Right renal cortex interstitium (tissue), 3 donors: Measurements from ENCODE around the gene ATXN1. TPM values are rescaled to one million over a fixed set of nuclear protein-coding genes. Genes with fewer than 3 reads are reported as not detected.
"Not testable (repeated sequence)": the region's sequence is repeated elsewhere in the genome, so short reads cannot be mapped to it uniquely, and the experiment has no call there.

Source experiments
- DNase-seq, 3 donors: peaks; one replicate each; pipeline ENCODE4 v3.0.0-alpha.2; 2013; ENCODE audit warnings: low read depth in 3 of 3, low spot score in 2 of 3
- polyA plus RNA-seq, 3 donors: library from polyadenylated mRNA; unstranded; fragments of 120-200 nt; gene quantifications; one replicate each; pipeline ENCODE4 v1.2.1, GENCODE V29; 2013; ENCODE audit not compliant: insufficient read length in 3 of 3

Gene ATXN1
- polyA plus RNA-seq, 3 donors, result 17.5 to 19.4 (median 19.4) TPM

DNA sequence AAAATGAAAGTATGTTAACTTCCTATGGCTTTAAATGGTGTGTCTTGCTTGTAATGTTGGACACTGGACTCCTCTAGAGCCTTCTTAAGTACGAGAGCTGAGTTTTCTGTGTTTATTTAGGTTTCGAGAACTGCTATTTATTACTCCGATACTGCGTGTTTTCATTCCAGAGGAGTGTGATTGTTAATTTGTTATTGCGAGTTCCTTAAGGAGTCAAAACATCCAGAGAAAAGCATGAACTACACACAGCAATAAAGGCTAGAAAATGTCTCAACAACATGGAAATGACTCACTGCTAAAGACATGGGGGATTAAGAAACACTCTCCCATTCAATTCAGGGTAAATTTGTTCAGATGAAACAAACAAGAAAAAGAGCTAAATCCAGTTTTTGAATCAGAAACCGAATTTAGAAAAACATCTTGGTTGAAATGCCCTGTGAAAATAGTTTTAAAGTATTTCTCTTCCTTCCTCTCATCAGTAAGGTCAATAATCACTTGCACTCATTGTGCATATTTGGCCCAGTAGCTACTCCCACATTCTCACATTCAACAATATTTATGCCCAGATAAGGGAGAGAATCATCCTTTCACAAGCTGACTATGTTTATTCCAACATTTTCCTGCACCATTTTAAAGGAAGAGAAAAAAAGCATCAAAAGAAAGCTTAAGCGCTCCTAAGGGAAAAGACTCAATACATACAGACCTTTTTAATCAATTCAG lies 36.0 kb downstream of the ATXN1 start:
- no peak for DNase-seq

DNA sequence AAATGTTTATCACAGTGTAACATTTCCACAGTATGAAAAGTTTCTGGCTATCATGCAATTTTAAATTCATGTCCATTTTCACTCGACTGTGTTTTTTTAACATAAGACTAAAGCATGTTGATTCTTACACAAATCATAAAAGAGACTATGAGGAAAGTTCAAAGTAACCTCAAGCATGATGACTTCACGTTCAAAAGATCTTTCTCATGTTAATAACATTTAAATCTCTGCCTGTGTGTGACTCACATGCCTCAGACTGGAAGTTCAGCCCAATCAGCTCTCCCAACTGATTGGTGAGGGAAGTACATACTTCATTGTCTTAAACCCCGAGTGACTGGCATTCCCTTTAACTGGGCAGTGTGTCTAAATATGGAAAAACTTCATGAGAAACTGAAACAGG lies 37.4 kb downstream of the ATXN1 start:
- DNase-seq, result no peak

DNA sequence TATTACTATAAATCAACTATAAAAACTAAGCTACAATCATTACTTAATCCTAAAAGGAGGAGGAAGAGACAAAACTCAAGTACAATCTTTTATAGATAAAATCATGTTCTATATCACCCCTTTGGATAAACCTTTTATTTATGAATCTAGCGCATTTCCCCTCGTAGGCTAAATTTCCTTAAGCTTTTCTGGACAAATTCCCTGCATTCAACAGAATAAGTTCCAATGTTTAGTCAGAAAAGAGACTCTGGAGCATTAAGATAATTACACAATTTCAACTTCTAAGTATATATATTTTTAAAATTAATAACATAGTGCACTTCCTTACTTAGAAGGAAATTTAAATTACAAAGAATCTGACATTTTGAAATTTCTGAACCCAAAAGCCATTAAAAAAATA lies 37.9 kb downstream of the ATXN1 start:
- DNase-seq, result no peak

DNA sequence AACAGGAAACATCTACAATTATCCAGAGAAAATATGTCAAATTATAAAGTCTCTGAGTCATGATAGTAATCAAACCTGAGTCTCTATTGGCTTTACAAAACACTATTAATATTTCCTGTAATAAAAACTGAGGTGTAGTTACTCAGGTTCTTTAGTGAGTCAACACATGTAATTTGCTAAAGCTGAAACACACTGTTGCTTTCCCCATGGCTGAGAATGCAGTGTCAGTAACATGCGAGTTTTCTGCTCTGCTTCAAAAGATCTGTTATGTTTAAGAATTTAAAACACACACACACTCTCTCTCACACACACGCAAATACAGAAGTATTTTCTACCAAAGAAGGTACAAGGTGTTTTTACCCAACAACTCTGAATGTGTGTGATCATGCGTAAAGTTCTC lies 38.6 kb downstream of the ATXN1 start:
- no peak for DNase-seq

DNA sequence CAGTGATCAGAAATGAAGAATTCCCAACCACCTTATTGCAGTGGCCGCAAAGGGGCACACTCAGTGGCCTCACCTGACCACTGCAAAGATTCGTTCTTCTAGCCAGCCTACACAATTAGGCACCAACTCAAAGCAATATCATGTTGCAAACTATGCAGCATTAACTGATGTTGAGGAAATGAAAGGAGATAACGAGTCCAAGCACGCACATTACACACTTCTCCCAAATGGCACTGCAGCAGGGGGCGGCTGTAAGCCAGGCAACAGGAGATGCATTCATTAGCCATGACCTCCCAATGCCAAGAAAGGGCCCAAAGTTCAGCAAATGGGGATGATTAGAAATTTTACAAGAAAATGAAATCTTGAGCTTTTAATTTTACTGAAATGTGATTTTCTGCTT lies 39.3 kb downstream of the ATXN1 start:
- DNase-seq, result no peak

DNA sequence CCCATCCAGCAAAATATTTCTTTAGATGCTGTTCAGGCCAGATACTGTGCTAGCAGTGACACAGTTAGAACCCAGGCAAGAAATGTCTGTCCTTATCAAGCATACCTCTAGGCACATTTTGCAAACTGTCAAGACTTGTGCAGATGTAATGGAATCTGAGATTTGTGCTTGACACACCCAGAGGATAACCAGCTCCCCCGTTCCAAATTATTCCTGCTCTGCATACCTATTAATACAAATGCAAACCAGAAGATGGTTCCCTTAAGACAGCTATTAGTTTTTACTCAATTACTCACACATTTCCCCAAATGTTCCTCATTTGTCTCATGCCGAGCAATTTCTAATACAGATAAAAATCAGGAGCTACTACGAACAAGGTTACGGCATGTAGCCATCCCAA lies 40.4 kb downstream of the ATXN1 start:
- DNase-seq, result no peak

DNA sequence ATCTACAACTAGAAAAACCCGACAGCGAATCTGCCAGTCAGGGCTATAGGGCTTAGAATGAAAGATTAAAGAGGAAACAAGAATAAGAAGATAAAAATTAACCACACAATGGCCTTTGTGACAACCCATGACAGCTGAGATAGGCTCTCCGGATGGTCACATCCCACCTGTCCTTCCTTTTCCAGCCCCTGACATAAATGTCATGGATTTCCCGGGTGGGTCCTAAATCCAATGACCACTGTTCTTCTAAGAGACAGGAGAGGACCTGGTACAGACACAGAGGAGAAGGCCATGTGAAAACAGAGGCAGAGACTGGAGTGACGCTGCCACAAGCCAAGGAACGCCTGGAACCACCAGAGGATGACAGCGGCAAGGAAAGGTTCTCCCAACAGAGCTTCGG lies 41.8 kb downstream of the ATXN1 start:
- no peak for DNase-seq

DNA sequence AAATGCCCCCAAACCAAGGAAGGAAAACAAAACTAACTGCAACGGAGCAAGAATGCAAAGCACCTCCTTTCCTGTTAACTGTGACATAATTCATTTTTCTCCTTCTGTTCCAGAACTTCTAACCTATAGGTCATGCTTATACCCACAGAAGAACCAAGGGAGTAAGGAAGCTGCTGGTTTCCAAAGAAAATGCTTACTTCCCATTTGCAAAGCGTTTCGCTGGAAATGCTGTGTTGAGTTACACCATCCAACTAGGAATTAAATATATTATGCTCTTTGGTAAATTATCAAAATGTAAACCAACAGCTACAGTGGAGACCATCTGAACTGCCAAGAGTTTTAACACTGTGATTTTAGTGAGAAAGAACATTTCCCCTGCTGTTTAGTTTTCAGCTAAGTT lies 42.9 kb downstream of the ATXN1 start:
- no peak for DNase-seq

DNA sequence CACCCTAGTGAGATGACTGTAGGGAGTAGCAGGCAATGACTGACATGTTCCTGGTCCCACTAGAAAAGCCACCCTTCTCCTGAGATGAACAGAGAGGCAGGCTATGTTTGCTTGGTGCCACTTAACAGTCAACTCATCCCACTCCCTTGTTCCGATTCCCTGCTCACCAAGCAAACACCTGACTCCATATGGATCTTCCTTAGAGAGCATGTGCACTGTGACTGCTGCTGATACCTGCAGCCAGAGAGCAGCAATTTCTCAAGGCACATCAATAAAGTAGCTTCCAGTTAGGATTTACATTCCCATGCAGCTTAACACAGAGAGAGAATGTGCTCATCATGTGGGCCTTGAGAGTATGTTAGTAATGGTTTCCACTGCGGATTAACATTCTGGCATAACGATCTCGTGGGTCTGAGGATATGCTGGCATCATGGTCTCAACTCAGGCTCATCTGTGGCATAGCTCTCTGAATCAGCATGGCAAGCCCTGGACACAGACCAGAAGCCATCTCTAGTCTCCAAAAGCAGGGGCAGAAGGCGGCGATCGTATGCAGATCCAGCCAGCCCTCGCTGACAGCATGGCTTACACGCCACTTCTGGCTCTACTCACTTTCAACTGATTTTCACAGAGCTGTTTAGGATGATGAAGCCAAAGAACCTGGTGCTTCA lies 43.9 kb downstream of the ATXN1 start:
- DNase-seq, result no peak

DNA sequence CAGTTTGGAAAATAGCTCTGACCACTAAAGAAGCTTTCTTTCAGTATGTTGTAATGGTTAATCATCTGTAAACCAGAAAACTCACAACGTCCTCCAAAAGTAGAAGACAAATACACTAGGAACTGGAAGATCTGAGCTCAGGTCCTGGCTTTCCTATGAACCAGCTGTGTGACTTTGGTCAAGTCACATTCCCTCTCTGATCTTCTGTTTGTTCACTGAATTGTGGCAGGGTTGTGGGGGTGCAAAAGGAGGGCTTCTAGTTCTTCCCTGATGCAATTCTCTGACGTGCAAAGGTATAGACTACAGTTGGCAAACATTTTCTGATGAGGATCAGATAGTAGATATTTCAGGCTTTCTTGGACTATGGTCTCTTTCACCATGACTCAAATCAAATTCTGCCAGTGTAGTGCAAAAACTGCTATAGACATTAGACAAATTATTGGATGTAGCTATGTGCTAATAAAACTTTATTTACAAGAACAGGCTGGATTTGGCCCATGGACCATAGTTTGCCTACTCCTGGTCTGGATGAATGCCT lies 44.9 kb downstream of the ATXN1 start:
- no peak for DNase-seq

DNA sequence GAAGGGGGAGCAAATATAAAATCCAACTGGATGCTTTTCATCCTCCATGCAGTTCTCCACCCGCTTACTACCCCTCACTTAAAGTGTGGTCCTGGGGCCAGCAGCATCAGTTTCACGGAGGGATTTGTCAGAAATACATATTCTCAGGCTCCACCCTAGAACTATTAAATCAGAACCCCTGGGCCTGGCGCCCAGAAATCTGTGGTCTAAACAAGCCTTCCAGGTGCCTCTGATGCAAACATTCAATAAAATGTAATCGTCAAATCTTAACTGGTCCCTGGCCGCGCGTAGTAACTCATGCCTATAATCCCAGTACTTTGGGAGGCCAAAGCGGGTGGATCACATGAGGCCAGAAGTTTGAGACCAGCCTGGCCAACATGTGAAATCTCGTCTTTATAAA lies 47.7 kb downstream of the ATXN1 start:
- DNase-seq, result no peak

DNA sequence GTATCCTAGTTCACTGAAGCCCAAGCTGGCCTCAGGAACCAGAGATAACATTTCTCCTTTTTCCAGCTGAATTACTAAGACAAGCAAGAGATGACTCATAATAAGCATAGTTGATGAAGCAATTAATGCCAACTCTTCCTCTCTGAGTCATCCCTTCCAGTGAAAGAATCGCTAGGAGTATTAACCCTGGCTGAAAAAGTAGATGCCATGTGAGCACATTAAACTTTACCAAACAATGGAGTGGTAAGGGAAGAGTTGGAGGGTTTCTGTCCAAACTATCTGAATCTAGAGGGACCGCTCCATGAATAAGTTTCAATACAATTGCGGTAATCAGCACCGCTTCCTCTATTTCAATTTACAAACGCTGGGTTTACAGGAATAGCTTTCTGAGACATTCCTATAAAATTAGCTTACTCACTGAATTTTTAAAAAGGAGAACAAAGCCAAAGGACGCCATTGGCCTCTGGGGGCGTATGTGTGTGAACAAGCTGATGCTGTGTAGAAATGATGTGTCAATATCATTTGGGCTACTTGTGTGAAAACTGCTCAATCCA lies 48.3 kb downstream of the ATXN1 start:
- DNase-seq, result no peak

DNA sequence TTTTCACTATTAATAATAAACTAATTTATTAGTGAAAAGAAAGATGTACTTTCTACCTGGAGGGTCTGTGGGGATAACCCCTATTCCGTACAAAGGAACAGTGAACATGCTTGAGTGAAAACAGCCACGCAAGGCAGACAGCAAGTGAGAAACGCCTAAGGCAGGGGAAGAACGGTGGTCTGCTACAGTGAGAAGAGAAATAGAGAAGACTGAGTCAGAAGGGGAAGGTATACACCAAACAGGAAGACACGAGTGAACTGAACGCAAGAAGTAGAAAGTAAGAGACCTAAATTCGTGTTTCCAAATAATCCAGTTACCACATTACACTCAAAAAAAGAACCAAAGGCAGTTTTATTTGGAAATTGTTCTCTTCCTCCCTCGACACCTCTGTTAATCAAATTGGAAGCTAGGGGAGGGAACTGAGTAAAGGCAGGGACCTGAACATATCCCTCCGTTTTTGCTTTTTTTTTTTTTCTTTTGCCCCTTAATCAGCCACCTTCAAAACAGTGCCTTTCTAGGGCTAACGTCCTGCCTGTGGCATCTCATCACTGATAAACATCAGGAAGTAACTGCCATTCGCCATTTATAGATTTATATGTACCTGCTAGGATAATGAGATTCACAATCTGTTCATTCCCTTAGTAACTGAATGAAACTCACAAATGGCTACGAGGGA lies 48.9 kb downstream of the ATXN1 start:
- DNase-seq, result no peak

DNA sequence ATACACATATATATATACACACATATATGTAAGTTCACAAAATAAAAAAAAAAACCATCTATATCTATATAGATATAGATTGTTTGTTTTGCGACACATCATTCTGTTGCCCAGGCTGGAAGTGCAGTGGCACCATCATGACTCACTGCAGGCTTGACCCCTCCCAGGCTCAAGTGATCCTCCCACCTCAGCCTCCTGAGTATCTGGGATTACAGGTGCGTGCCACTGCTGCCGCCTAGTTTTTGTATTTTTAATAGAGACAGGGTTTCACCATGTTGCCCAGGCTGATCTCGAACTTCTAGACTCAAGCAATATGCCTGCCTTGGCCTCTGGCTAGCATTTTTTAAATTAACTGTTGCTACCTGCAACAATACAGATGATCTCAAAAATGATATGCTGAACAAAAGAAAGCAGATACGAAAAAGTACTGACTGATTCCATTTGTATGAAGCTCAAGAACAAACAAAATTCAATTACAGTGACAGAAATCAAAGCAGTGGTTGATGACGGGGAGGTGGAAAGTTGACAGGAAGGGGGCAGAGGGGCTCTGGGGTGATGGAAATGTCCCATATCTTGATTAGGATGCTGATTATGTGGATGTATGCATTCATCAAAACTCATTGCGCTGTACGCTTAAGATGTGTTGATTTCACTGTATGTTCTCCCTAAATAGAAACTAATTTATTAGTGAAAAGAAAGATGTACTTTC lies 49.6 kb downstream of the ATXN1 start:
- DNase-seq, result no peak

DNA sequence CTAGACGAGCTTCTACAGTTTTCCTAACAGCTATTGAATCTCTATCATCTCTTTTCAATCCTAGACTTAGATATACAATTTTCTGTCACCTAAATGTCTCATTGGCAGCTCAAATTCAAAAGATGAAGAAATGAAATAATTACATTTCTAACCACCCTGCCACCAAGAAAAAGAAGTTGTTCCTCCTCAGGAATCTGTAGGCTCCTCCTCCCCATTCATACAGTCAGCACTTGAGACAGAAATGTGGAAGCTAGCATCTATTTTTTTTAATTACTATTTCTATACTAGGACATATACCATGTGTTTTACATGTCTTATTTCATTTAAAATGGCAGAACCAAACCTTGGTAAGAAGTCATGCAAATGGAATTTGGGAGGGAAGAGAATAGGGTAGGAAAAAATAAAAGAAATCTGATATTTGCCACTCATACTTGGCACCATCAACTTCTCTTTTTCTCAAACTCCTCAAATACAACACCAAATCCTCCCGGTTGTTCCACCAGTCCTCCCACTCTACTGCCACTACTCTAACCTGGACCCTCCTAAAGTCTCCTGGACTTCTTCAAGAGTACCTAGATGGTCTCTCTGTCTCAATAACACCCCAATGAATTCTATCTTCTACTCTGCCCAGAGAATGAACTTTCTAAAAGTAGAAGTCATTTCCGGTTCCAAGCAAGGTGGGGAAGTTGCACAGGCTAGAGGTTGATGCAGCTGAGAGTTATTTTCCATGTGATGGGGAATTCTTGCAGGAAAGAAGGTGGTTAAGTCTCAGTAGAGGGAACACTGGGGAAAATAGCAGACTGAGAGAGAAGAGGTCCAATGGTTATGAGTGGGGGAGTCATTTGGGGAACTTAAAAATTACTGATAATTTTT lies 54.1 kb downstream of the ATXN1 start:
- no peak for DNase-seq

DNA sequence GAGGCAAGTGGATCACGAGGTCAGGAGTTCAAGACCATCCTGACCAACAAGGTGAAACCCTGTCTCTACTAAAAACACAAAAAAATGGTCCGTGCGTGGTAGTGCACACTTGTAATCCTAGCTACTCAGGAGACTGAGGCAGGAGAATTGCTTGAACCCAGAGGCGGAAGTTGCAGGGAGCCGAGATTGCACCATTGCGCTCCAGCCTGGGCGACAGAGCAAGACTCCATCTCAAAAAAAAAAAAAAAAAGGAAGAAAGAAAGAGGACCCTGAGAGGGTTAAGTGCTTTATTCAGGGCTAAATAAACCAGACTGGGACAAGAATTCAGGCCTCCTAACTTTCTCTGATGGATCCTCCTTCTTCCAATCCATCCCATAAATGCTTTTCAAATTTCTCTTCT lies 54.8 kb downstream of the ATXN1 start:
- DNase-seq, result not testable (repeated sequence)

DNA sequence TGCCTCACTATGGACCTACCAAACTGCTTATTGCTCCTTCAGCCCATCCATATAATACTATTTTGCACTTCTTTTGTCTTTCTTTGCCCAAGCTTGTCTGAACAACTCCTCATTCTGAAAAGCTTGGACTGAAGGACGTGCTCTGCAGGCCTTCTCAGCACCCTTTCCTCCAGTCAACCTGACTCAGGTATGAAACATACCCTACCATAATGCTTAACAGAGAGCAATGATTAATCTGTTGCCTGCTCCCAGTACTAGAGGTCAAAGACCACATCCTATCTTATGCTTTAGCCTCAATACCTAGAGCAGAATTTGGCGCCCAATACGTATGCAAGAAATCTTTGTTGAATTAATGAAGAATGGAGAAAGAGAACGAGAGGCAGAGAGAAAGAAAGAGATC lies 55.2 kb downstream of the ATXN1 start:
- DNase-seq, result no peak

DNA sequence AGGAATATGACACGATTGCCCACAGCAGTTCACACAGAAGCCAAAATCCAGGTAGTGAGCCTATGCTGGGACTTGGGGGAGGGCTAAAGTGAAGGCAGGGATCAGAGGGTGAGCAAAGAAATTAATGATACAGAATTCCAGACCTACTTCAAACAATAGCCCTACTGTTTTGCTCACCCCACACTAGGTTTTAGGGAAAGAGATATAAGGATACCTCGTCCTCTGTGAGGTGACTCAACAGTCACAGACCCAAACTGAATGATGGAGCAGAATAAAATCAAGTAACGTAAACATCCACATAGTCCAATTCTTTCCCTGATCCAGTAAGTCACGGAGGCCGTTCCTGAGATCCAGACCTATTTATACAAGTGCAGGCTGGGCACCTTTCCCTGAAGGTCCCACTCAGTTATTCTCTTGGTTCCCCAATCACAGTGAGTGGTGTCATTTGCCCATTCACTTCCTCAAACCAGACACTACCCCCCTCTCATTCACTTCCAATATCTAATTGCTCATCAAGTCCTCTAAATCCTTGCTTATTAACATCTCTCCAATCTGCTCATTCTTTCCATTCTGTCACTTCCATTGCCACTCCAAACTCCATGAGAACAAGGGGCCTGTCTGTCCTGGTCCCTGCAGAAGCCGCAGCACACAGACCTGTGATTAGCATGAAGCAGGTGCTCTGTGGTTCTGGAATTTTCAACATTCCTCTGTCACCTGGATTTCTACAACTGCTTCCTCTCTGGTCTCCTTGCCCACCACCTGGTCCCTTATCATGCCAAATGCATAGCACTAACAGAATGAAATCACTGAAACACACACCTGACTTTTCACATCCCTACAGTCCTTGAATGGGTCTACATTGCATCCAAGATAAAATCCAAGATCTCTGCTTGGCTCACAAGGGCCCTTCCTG lies 55.9 kb downstream of the ATXN1 start:
- DNase-seq, result no peak
